HCT116 (cell line): ENCODE data around the gene CCDC40. TPM values are rescaled to one million over a fixed set of nuclear protein-coding genes. Genes with fewer than 3 reads are reported as not detected.

Experiments used
- ATAC-seq: fragments of 200-7000 bp; cut with Tn5 transposase; 2 replicates; pipeline ENCODE4 v1.9.1; 2020; ENCODE audit warnings: mild to moderate bottlenecking, moderate library complexity
- BruUV-seq: library from RNA; stranded (reverse); fragments of 400-500 nt; replicated peaks from 2 replicates; lab custom pipeline; 2021; lab: Mats Ljungman, UMichigan
- CTCF ChIA-PET: fragments of 300-600 bp; sonication (Branson Sonifier 250); formaldehyde crosslinking; loops from one replicate; lab custom pipeline; 2021; ENCODE audit warnings: antibody characterized with exemption; lab: Charles Lee
- POLR2A ChIA-PET: fragments of 300-600, 350-600 bp; sonication (Branson Sonifier 250); formaldehyde crosslinking; loops from one replicate; lab custom pipeline; 2021; ENCODE audit warnings: antibody characterized with exemption; lab: Charles Lee
- RAD21 ChIA-PET, 2 experiments: fragments of 300-600 bp; sonication (Branson Sonifier 250); formaldehyde crosslinking; loops; one replicate each; lab custom pipeline; 2023; ENCODE audit warnings: low total read pairs in 2 of 2; ENCODE audit not compliant: uncharacterized antibody in 2 of 2, unreplicated experiment in 2 of 2, low non-redundant PET in 1 of 2; lab: Charles Lee
- DNase-seq: peaks from one replicate; pipeline ENCODE4 v3.0.0-alpha.2; 2010; ENCODE audit warnings: low read depth, low spot score
- H2AFZ ChIP-seq: fragments of 200-600 bp; shearing (Covaris generic), sonication (generic); 2 replicates; pipeline ENCODE4 v1.6.1; 2017; ENCODE audit warnings: low read depth, mixed run types, mixed read lengths, antibody characterized with exemption, low read length; ENCODE audit not compliant: poor library complexity, severe bottlenecking
- H3K27ac ChIP-seq: 2 replicates; pipeline ENCODE4 v1.5.1; 2012; ENCODE audit warnings: low read depth, low read length
- H3K27me3 ChIP-seq: fragments of 200-600 bp; sonication (generic); 2 replicates; pipeline ENCODE4 v1.6.1; 2016; ENCODE audit warnings: mixed run types, low read length, mixed read lengths; ENCODE audit not compliant: insufficient read depth
- H3K36me3 ChIP-seq, 2 experiments: fragments of 200-500 bp in 1 of 2; fragments of 200-600 bp in 1 of 2; sonication (Bioruptor generic) in 1 of 2; sonication (generic) in 1 of 2; 2 replicates each; pipeline versions ENCODE4 v1.5.1 to v1.6.1; 2014 to 2016; ENCODE audit warnings: low read length in 2 of 2, inconsistent platforms in 1 of 2, mixed read lengths in 1 of 2, mixed run types in 1 of 2; ENCODE audit not compliant: insufficient read depth in 2 of 2, control insufficient read depth in 1 of 2
- H3K4me1 ChIP-seq, 2 experiments: fragments of 200-600 bp in 1 of 2; sonication (generic) in 1 of 2; 2 replicates each; pipeline versions ENCODE4 v1.5.1 to v1.6.1; 2012 to 2017; ENCODE audit warnings: low read length in 2 of 2, inconsistent platforms in 1 of 2, mild to moderate bottlenecking in 1 of 2, mixed read lengths in 1 of 2, mixed run types in 1 of 2, moderate library complexity in 1 of 2; ENCODE audit not compliant: insufficient read depth in 2 of 2, control insufficient read depth in 1 of 2
- H3K4me2 ChIP-seq: fragments of 200-600 bp; sonication (generic); 2 replicates; pipeline ENCODE4 v1.6.1; 2017; ENCODE audit warnings: mixed run types, low read length, mixed read lengths
- H3K4me3 ChIP-seq, 2 experiments: fragments of 200-600 bp in 1 of 2; sonication (generic) in 1 of 2; replicated peaks in 1 of 2; 2 replicates each; pipeline ENCODE4 v1.5.1; 2011 to 2016; ENCODE audit warnings: low read length in 2 of 2, control low read depth in 1 of 2, low read depth in 1 of 2, mild to moderate bottlenecking in 1 of 2, mixed read lengths in 1 of 2, mixed run types in 1 of 2
- H3K79me2 ChIP-seq: fragments of 200-600 bp; sonication (generic); 2 replicates; pipeline ENCODE4 v1.6.1; 2017; ENCODE audit warnings: mild to moderate bottlenecking, mixed run types, low read length, moderate library complexity, mixed read lengths; ENCODE audit not compliant: insufficient read depth
- H3K9ac ChIP-seq: fragments of 200-600 bp; sonication (generic); 2 replicates; pipeline ENCODE4 v1.6.1; 2016; ENCODE audit warnings: low read length, mixed read lengths
- H3K9me2 ChIP-seq: fragments of 200-600 bp; sonication (generic), shearing (Covaris generic); 2 replicates; pipeline ENCODE4 v1.6.1; 2017; ENCODE audit warnings: mixed run types, mild to moderate bottlenecking, moderate library complexity; ENCODE audit not compliant: insufficient read depth
- H3K9me3 ChIP-seq, 2 experiments: fragments of 200-500 bp in 1 of 2; fragments of 200-600 bp in 1 of 2; sonication (Bioruptor generic) in 1 of 2; sonication (generic) in 1 of 2; 2 replicates each; pipeline ENCODE4 v1.6.1; 2014 to 2017; ENCODE audit warnings: low read length in 2 of 2, mixed read lengths in 2 of 2, inconsistent platforms in 1 of 2, low read depth in 1 of 2, mild to moderate bottlenecking in 1 of 2, mixed run types in 1 of 2, moderate library complexity in 1 of 2; ENCODE audit not compliant: control insufficient read depth in 1 of 2, insufficient read depth in 1 of 2
- H4K20me1 ChIP-seq: fragments of 200-600 bp; sonication (generic), shearing (Covaris generic); 2 replicates; pipeline ENCODE4 v1.6.1; 2017; ENCODE audit warnings: mixed run types, mild to moderate bottlenecking, moderate library complexity; ENCODE audit not compliant: insufficient read depth
- CBX3 ChIP-seq: IDR thresholded peaks from 2 replicates; pipeline ENCODE4 v1.6.1; 2012; ENCODE audit warnings: low read depth
- CEBPB ChIP-seq: IDR thresholded peaks from 2 replicates; pipeline ENCODE4 v1.6.1; 2012; ENCODE audit warnings: low read depth
- ELF1 ChIP-seq: IDR thresholded peaks from 2 replicates; pipeline ENCODE4 v1.6.1; 2012; ENCODE audit warnings: low read depth, borderline replicate concordance
- FOSL1 ChIP-seq: IDR thresholded peaks from 2 replicates; pipeline ENCODE4 v1.6.1; 2012; ENCODE audit warnings: low read depth
- POLR2A ChIP-seq: IDR thresholded peaks from 2 replicates; pipeline ENCODE4 v1.7.0; 2011; ENCODE audit warnings: borderline replicate concordance; ENCODE audit not compliant: insufficient read depth, insufficient read length; ENCODE audit errors: extremely low read depth
- POLR2AphosphoS5 ChIP-seq: IDR thresholded peaks from 2 replicates; pipeline ENCODE4 v1.6.1; 2011; ENCODE audit warnings: mild to moderate bottlenecking, low read depth, low read length, moderate library complexity
- RAD21 ChIP-seq: IDR thresholded peaks from 2 replicates; pipeline ENCODE4 v1.6.1; 2012; ENCODE audit warnings: low read depth, mild to moderate bottlenecking
- REST ChIP-seq: IDR thresholded peaks from 2 replicates; pipeline ENCODE4 v1.6.1; 2012; ENCODE audit warnings: low read depth
- SIN3A ChIP-seq: IDR thresholded peaks from 2 replicates; pipeline ENCODE4 v1.6.1; 2012; ENCODE audit warnings: low read depth
- SP1 ChIP-seq: IDR thresholded peaks from 2 replicates; pipeline ENCODE4 v1.6.1; 2012; ENCODE audit warnings: low read depth
- SRF ChIP-seq: IDR thresholded peaks from 2 replicates; pipeline ENCODE4 v1.6.1; 2012; ENCODE audit warnings: low read depth
- TCF7L2 ChIP-seq: IDR thresholded peaks from 2 replicates; pipeline ENCODE4 v1.7.0; 2011; ENCODE audit warnings: borderline replicate concordance, inconsistent platforms; ENCODE audit not compliant: insufficient read depth, insufficient read length; ENCODE audit errors: extremely low read depth
- ZFX ChIP-seq: fragments of 450-650 bp; IDR thresholded peaks from 2 replicates; pipeline ENCODE4 v1.6.1; 2017
- ZNF274 ChIP-seq: fragments of 200-500 bp; sonication (Bioruptor generic); IDR thresholded peaks from 2 replicates; pipeline ENCODE4 v1.6.1; 2014; ENCODE audit warnings: mild to moderate bottlenecking, low read depth, low read length, inconsistent platforms
- intact Hi-C: fragments of 100-400 bp; cut with micrococcal nuclease; formaldehyde crosslinking; loops from 2 replicates; pipeline ENCODE4 v1.10.0; 2022
- total RNA-seq: library from RNA; stranded (reverse); gene quantifications from one replicate; pipeline ENCODE4 v1.2.1, GENCODE V29; 2021; ENCODE audit not compliant: unreplicated experiment

The CCDC40 gene
- total RNA-seq, 1 experiment from 2014 or later: 10.3 TPM

GRCh38 chr17:80028030-80028429, 8.4 kb upstream of the CCDC40 start:
- no peaks in the 10 kb centered on the region for H4K20me1 ChIP-seq
- no peaks in the 10 kb centered on the region for H3K9me2 ChIP-seq
- no peak for ATAC-seq
- ChIA-PET RAD21 (interaction anchor here in 1 of 2 experiments (1.0 kb wide), 1 partner anchor 21 kb away, joined by 5 read pairs; no protein-coding TSS in a partner anchor), POLR2A (interaction anchor here (0.7 kb wide), 1 partner anchor 73 kb away, joined by 4 read pairs; the partner anchor contains the start of gene GAA), CTCF (interaction anchor here (0.6 to 4.8 kb wide), 2 partner anchors 19 to 78 kb away, joined by 3 to 19 read pairs; no protein-coding TSS in a partner anchor)
- BruUV-seq: no TSS peak
- peaks cover 0 to 11% of the 10 kb centered on the region in 2 experiments; a peak in 2 of 4 replicates for H3K4me1 ChIP-seq
- no peak overlapping the region for H3K4me2 ChIP-seq
- no peaks in the 10 kb centered on the region for H3K36me3 ChIP-seq
- no peak for DNase-seq
- no peak overlapping the region for H3K9ac ChIP-seq
- intact Hi-C loops: no loop called here
- H3K4me3 ChIP-seq: no peak overlapping the region
- no peak overlapping the region for H2AFZ ChIP-seq
- no peaks in the 10 kb centered on the region for H3K27me3 ChIP-seq
- TF ChIP-seq FOSL1 (no peak), ELF1 (no peak), POLR2AphosphoS5 (no peak), SIN3A (no peak), CEBPB (no peak)
- H3K9me3 ChIP-seq: no peaks in the 10 kb centered on the region
- peaks cover 7% of the 10 kb centered on the region; the same call in 1 of the 2 replicates for H3K79me2 ChIP-seq
- H3K27ac ChIP-seq: no peak overlapping the region

GRCh38 chr17:80029258-80029974, 7.0 kb upstream of the CCDC40 start:
- Histone ChIP-seq H3K4me1 (peaks cover 0 to 11% of the 10 kb centered on the region in 2 experiments; a peak in 2 of 4 replicates), H3K27me3 (no peaks in the 10 kb centered on the region), H3K4me2 (0 out of 2 replicates have a peak overlapping the region, but pooled peaks have one; percentile 5), H3K9ac (no peak overlapping the region), H3K36me3 (no peaks in the 10 kb centered on the region), H3K79me2 (peaks cover 8% of the 10 kb centered on the region; the same call in 1 of the 2 replicates), H2AFZ (no peak overlapping the region), H3K9me2 (no peaks in the 10 kb centered on the region), H3K9me3 (no peaks in the 10 kb centered on the region), H3K4me3 (no peak overlapping the region), H4K20me1 (no peaks in the 10 kb centered on the region), H3K27ac (no peak overlapping the region)
- BruUV-seq: no TSS peak
- CTCF ChIA-PET: interaction anchor here (2.0 to 4.8 kb wide), 2 partner anchors 21 to 23 kb away, joined by 4 to 19 read pairs; no protein-coding TSS in a partner anchor
- intact Hi-C loops: no loop called here
- peak; percentile 29; the same call in 1 of the 2 replicates for ATAC-seq
- DNase-seq: no peak
- TF ChIP-seq POLR2AphosphoS5 (no peak), REST (no peak), SRF (no peak), ZFX (no peak), TCF7L2 (no peak), ZNF274 (no peak), RAD21 (no peak), POLR2A (no peak), CBX3 (no peak), SP1 (no peak)
- RAD21 ChIA-PET: no interaction called here
- POLR2A ChIA-PET: no interaction called here
